ENCODE data around the gene ABCA7. TPM values are rescaled to one million over a fixed set of nuclear protein-coding genes. Genes with fewer than 3 reads are reported as not detected.
"Not testable (repeated sequence)": the region's sequence is repeated elsewhere in the genome, so short reads cannot be mapped to it uniquely, and the experiment has no call there.

The ABCA7 gene
- total RNA-seq, 1 experiment from 2014 or later = 6.2 TPM

DNA sequence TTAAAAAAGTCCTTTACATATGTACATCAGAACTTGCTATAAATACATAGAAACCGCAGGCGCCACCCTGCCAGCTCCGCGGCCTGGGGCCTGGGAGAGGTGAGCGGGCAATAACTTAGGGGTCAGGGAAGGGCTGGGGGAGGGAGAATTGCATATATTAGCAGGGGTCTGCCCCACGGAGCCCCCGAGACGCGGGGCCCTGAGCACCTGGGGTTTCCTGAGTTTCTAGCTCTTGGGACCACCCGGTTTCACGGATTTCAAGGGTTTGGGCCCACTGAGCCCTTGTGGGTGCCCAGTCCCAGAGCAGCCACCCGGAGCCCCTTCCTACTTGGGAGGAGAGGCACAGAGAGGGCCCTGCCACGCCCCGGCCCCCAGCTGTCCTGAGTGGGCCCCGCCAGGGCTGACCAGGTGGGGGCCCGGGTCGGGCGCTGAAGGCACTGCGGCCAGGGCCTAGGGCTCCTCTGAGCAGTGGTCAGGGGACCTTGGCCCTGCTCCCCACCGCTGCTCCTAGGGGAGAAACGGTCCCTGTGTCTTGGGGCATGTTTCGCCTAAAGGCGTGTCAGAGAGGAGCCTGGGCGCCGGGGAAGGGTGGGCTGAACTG is 67.9 kb downstream of the ABCA7 start:
- DNase-seq (ENCODE audit: low spot score) = no peak
- in situ Hi-C loops (cut with HindIII; ENCODE audit: low sequenced_read_pairs) = no loop called here

DNA sequence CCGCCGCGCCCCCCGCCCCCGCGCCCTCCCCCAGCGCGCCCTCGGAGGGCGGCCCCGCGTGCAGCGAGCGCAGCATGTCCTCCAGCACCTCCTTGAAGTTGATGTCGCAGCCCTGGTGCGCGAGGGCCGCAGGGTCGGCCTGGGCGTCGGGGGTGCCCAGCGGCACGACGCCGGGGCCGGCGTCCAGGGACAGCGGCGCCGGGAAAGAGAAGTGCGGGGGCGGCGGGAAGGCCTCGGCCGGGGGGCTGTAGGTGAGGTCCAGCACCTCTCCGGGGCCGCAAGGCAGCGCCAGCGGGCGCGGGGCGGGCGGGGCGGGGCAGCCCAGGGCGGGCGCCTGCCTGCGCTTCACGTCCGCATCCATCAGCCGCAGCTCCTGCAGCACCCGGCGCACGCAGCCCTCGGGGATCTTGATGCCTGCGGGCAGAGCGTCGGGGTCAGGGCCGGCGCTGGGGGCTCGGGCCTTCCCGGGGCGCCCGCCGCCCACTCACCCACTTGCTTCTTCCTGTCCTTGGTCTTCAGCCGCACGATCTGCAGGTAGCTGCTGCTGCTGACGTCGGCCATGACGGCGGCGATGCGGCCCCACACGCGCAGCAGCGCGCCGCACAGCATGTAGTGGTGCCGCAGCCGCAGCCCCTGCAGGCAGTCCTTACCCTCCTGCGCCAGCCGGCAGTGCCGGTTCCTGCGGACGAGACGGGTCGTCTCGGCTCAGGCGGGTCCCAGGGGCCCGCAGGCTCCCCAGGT is 68.6 kb downstream of the ABCA7 start:
- DNase-seq (ENCODE audit: low spot score) = no peak
- in situ Hi-C loops (cut with HindIII; ENCODE audit: low sequenced_read_pairs) = no loop called here

DNA sequence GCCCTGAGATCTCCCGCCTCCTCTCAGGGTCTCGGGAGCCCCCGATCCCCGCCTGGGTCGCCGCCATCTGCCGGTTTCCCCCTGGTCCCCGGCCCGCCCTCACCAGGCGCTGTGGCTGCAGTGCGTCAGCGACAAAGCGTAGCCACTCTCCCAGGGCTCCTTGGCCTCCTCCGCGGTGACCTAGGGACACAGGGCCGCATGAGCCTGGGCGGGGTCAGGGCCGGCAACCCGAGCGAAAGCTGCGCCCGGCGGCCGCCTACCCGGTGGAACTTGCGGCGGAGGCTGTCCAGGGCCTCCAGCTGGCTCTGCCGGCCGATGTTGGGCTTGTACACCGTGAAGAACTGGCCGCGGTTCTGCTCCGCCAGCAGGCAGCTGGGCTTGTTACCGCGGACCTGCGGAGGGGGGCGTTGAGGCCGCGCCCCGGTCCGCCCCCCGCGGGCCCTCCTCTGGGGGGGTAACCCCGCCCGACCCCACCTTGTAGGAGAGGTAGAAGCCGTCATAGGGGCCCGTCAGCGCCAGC is 69.2 kb downstream of the ABCA7 start:
- DNase-seq (ENCODE audit: low spot score) = no peak
- in situ Hi-C loops (cut with HindIII; ENCODE audit: low sequenced_read_pairs) = no loop called here

DNA sequence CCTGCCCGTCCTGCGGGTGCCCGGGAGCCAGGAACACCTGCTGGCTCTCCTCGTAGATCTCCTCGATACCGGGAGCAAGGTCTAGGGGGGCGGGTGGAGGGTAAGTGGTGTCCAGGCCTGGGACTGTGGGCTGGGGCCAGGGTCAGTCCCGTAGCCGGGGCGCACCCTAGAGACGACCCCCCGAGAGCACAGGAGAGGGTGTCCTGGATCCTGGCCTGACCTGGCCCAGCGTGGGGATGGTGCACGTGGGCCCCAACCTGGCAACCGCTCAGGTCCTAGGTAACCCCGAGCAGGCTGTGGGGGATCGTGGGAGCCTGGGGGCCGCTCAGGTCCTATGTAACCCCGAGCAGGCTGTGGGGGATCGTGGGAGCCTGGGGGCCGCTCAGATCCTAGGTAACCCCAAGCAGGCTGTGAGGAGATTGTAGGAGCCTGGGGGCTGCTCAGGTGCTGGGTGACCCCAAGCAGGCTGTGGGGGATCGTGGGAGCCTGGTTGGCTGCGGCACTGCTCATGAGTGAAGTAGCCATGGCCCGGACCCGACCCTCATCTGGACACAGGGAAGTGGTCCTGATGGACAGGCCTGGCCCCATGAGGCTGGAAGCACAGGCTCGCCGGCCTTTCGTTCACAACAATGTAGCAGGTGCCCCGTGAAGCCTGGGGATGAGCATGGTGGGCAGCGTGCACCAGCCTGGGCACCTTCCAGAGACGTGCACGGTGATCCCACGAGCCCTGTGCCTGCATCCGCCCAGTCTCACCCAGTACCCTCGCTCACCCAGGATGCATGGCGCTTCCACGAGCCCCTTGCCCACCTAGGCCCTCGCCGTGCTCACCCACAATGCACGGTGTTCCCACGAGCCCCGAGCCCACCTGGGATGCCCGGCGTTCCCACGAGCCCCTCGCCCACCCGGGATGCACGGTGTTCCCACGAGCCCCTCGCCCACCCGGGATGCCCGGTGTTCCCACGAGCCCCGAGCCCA is 70.1 kb downstream of the ABCA7 start:
- DNase-seq (ENCODE audit: low spot score) = no peak
- in situ Hi-C loops (cut with HindIII; ENCODE audit: low sequenced_read_pairs) = no loop called here

DNA sequence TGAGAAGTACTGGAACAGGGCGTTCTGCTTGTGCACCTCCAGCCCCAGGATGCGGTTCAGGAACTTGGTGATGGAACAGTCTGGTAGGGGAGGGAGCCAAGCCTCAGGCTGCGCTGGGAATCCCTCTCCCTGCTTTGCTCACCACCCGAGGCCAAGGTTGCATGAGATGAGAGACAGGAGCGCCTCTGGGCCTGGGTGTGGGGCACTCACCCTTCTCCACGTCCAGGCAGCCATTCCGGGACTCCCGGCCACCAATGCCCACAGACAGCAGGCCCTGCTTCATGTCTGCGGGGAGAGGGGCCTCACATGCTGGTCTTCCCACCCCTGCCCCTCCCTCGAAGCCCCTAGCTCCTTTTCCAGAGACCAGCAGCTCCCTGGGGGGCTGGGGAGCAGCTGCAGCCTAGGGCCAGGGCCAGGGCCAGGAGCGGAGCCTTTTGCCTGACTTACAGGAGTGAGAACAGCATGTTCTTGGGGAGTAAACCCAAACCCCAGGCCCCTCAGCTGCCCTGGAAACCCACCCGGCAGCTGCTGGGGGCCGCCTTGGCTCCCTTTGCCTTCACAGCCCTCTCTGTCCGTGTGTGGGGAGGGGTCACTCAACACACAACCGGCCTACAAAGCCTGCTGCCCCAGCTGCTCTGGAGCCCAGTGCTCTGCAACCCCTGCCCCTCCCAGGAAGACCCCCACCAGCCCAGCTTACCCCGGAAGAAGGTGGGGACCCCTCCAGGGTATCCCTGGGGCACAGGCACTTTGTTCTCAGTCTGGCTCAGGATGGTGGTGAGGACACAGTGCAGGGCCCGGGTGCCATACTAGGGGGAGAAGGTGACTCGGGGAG is 71.1 kb downstream of the ABCA7 start:
- in situ Hi-C loops (cut with HindIII; ENCODE audit: low sequenced_read_pairs) = no loop called here
- DNase-seq (ENCODE audit: low spot score) = no peak

DNA sequence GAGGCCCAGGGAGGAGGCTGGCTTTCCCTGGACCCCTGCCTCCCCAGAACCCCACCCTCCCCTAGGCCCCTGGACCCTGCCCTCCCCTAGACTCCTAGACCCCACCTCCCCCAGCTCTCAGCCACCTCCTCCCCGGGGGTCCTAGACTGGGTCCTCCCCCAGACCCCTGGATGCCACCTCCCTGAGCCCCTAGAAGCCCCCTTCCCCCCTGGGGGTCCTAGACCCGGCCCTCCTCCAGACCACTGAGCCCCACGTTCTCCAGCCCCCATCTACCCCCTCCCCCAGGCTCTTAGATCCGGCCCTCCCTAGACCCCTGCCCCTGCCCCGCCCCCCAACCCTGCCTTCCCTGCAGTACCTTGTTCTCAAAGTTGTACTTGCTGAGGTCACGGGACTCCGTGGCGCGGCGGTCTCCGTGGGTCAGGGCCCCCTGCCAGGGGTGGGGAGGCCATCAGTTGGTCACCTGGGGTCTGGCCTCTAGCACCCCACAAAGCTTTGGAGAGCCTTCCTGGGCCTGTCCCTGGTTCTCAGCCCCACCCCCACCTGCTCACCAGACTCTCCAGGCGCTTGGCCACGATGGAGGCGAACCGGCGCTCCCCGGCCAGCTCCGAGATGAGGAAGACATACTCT is 71.8 kb downstream of the ABCA7 start:
- DNase-seq (ENCODE audit: low spot score) = no peak
- in situ Hi-C loops (cut with HindIII; ENCODE audit: low sequenced_read_pairs) = no loop called here

DNA sequence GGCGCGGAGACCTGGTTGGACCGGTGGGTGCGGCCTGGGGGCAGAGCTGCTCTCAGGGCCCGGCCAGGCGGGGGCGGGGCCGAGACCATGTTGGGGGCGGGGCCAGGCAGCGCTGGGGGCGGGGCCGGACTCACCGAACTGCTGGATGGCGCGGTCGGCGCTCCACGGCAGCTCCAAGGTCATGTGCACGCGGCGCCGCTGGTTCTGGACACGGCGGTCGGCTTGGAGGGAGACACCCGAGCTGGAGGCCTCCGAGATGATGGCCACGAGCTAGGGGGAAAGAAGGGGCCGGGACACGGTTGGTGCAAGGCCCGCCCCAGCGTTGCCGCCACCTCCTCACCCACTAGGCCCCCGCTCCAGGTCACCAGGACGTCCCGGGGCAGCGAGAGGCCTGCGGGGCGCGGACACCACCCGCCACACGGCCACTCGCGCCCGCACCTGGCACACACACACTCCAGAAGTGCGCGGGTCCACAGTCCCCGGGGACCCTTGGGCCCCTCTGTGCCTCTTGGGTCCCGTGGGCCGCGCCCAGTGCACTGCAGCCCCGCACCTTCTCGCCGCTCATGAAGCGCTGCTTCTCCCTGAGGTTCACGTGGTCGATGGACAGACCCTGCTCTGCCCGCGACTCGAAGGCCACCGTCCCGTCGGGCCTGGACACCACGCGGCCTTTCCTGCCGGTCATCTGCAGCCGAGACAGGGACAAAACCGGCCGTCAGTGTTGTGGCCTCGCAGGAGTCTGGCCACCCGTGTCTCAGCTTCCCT is 72.5 kb downstream of the ABCA7 start:
- in situ Hi-C loops (cut with HindIII; ENCODE audit: low sequenced_read_pairs) = no loop called here
- DNase-seq (ENCODE audit: low spot score) = no peak

DNA sequence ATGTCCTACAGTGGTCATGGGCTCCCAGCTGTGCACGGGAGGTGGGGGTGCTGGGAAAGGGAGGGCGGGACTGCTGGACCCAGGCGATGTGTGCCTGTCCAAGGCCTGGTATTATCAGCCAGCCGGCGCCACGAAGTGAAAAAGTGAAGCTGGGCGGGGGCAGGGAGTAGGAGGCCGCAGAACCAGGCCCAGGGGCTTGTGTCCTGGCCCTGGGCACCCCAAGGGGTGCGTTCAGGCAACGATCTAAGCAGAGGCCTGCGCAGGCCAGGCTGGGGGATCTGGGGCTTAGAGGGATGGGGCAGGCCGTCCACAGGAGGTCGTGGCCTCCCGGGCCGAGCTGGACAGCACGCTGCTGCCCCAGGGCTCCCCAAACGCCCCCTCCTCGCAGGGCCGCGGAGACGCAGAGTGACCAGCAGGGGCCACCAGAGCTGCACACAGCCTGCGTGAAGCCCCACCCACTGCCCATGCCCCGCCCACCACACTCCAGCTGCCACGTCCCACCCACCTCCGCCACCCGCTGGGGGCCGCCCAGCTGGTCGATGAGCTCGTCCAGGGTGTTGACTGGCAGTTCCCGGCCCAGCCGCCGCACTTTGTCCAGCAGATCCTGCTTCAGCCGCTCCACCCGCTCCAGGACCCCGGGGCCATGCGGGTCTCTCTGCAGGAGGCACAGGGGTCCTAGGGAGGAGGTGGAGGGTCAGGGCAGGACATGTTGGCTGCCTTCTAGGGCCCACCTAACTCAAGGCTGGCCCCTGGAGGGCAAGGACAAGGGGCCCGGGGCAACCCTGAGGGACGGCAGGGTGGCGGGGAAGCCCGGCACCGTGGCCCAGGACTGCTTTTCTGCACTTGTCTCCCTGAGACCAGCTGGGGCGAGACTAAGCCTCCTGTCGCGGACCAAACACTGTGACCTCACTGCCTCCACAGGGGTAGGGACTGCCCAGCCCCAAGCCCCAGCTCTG is 73.4 kb downstream of the ABCA7 start:
- in situ Hi-C loops (cut with HindIII; ENCODE audit: low sequenced_read_pairs) = no loop called here
- DNase-seq (ENCODE audit: low spot score) = peak; percentile 44

DNA sequence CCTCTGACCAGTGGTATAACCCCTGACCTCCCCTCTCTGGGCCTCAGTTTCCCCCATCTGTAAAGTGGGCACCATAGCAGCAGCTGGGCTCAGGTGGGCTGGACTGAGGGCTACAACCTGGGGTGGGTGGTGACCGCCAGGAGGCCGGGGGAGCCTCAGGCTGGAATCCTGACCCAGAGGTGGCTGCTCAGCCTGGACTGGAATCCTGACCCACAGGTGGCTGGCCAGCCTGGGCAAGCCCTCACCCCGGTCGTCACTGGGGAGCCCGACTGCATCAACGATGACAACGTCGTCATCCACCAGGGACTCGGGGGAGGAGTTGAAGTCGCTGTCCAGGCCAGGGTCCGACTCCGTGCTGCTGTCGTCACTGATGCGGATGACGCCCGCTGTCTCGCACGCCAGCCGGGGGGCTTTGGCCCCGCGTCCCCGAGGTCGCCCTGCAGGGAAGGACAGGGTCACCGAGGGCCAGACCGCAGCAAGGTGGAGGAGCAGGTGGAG is 74.1 kb downstream of the ABCA7 start:
- in situ Hi-C loops (cut with HindIII; ENCODE audit: low sequenced_read_pairs) = no loop called here

DNA sequence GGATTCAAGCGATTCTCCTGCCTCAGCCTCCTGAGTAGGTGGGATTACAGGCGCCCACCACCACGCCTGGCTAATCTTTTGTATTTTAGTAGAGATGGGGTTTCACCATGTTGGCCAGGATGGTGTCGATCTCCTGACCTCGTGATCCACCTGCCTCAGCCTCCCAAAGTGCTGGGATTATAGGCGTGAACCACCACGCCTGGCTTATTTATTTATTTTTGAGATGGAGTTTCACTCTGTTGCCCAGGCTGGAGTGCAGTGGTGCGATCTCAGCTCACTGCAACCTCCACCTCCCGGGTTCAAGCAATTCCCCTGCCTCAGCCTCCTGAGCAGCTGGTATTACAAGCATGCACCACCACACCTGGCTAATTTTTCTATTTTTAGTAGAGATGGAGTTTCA is 74.8 kb downstream of the ABCA7 start:
- in situ Hi-C loops (cut with HindIII; ENCODE audit: low sequenced_read_pairs); DNase-seq (ENCODE audit: low spot score): not testable (repeated sequence)

More for the DNA sequence above, 74.1 kb downstream of the ABCA7 start:
- DNase-seq (ENCODE audit: low spot score) = no peak

Other genes starting within 250 kb of the ABCA7 start
- gene PTBP1, start 242.7 kb upstream of the ABCA7 start, total RNA-seq (2014; rRNA removed; shearing (Covaris generic)) = 273 and 361 TPM in 2 replicates
- 47.9 and 54.5 TPM in 2 replicates for gene PLPPR3, start 218.2 kb upstream of the ABCA7 start, total RNA-seq (2014; rRNA removed; shearing (Covaris generic))
- gene AZU1, start 212.3 kb upstream of the ABCA7 start, total RNA-seq (2014; rRNA removed; shearing (Covaris generic)) = 0.25 TPM in 1 of 2 replicates, not detected in the other
- 2.3 TPM in 1 of 2 replicates, not detected in the other for gene PRTN3, start 199.1 kb upstream of the ABCA7 start, total RNA-seq (2014; rRNA removed; shearing (Covaris generic))
- gene ELANE, start 187.8 kb upstream of the ABCA7 start, total RNA-seq (2014; rRNA removed; shearing (Covaris generic)) = not detected in 2 replicates
- 3.6 and 6.1 TPM in 2 replicates for gene CFD, start 180.4 kb upstream of the ABCA7 start, total RNA-seq (2014; rRNA removed; shearing (Covaris generic))
- 51.0 and 58.7 TPM in 2 replicates for gene MED16, start 146.9 kb upstream of the ABCA7 start, total RNA-seq (2014; rRNA removed; shearing (Covaris generic))
- gene RNU6-9, start 146.6 kb upstream of the ABCA7 start, total RNA-seq (2014; rRNA removed; shearing (Covaris generic)) = not detected in 2 replicates
- 12.7 and 13.9 TPM in 2 replicates for gene R3HDM4, start 126.9 kb upstream of the ABCA7 start, total RNA-seq (2014; rRNA removed; shearing (Covaris generic))
- gene KISS1R, start 122.8 kb upstream of the ABCA7 start, total RNA-seq (2014; rRNA removed; shearing (Covaris generic)) = 1.8 and 1.9 TPM in 2 replicates
- gene ARID3A, start 114.1 kb upstream of the ABCA7 start, total RNA-seq (2014; rRNA removed; shearing (Covaris generic)) = 95.4 and 103 TPM in 2 replicates
- 176 and 280 TPM in 2 replicates for gene WDR18, start 55.8 kb upstream of the ABCA7 start, total RNA-seq (2014; rRNA removed; shearing (Covaris generic))
- gene GRIN3B, start 39.7 kb upstream of the ABCA7 start, total RNA-seq (2014; rRNA removed; shearing (Covaris generic)) = 0.74 and 3.5 TPM in 2 replicates
- 131 and 142 TPM in 2 replicates for gene TMEM259, start 19.0 kb upstream of the ABCA7 start, total RNA-seq (2014; rRNA removed; shearing (Covaris generic))
- gene RNU6-2, start 18.6 kb upstream of the ABCA7 start, total RNA-seq (2014; rRNA removed; shearing (Covaris generic)) = not detected in 2 replicates
- 245 and 296 TPM in 2 replicates for gene CNN2, start 13.5 kb upstream of the ABCA7 start, total RNA-seq (2014; rRNA removed; shearing (Covaris generic))
- 126 and 134 TPM in 2 replicates for gene ARHGAP45, start 27.1 kb downstream of the ABCA7 start, total RNA-seq (2014; rRNA removed; shearing (Covaris generic))
- 326 and 355 TPM in 2 replicates for gene POLR2E, start 55.3 kb downstream of the ABCA7 start, total RNA-seq (2014; rRNA removed; shearing (Covaris generic))
- 593 and 784 TPM in 2 replicates for gene GPX4, start 63.9 kb downstream of the ABCA7 start, total RNA-seq (2014; rRNA removed; shearing (Covaris generic))
- 22.3 and 25.1 TPM in 2 replicates for gene SBNO2, start 134.2 kb downstream of the ABCA7 start, total RNA-seq (2014; rRNA removed; shearing (Covaris generic))
- gene STK11, start 165.7 kb downstream of the ABCA7 start, total RNA-seq (2014; rRNA removed; shearing (Covaris generic)) = 83.6 and 94.8 TPM in 2 replicates
- gene CBARP, start 197.9 kb downstream of the ABCA7 start, total RNA-seq (2014; rRNA removed; shearing (Covaris generic)) = 3.6 and 5.6 TPM in 2 replicates
- 61.3 and 98.5 TPM in 2 replicates for gene ATP5F1D, start 201.6 kb downstream of the ABCA7 start, total RNA-seq (2014; rRNA removed; shearing (Covaris generic))
- gene MIDN, start 208.5 kb downstream of the ABCA7 start, total RNA-seq (2014; rRNA removed; shearing (Covaris generic)) = 14.0 and 17.5 TPM in 2 replicates
- gene CIRBP, start 229.2 kb downstream of the ABCA7 start, total RNA-seq (2014; rRNA removed; shearing (Covaris generic)) = 196 and 215 TPM in 2 replicates
- 37.9 and 45.0 TPM in 2 replicates for gene FAM174C, start 235.4 kb downstream of the ABCA7 start, total RNA-seq (2014; rRNA removed; shearing (Covaris generic))
- 0.31 and 1.3 TPM in 2 replicates for gene EFNA2, start 245.8 kb downstream of the ABCA7 start, total RNA-seq (2014; rRNA removed; shearing (Covaris generic))

Data from G401 (cell line).